Trophoblast cell (in vitro differentiated cells and primary cell): ENCODE data around the gene FER.
A peak's percentile ranks its signal among the peaks of the same experiment; 100 is the strongest.

Experiments used
- DNase-seq, 2 donors: peaks; one replicate each; pipeline ENCODE4 v3.0.0-alpha.2; 2016
- H2AFZ ChIP-seq: 2 replicates; pipeline ENCODE4 v1.6.1; 2013; ENCODE audit warnings: low read length, moderate library complexity, mild to moderate bottlenecking; ENCODE audit not compliant: insufficient read depth, poor library complexity
- H2AK5ac ChIP-seq: 2 replicates; pipeline ENCODE4 v1.6.1; 2013; ENCODE audit warnings: mild to moderate bottlenecking, low read length
- H2BK120ac ChIP-seq: 2 replicates; pipeline ENCODE4 v1.6.1; 2013; ENCODE audit warnings: low read length, mild to moderate bottlenecking, moderate library complexity; ENCODE audit not compliant: insufficient read depth, poor library complexity
- H2BK12ac ChIP-seq: 2 replicates; pipeline ENCODE4 v1.6.1; 2013; ENCODE audit warnings: mild to moderate bottlenecking, low read length, moderate library complexity
- H2BK5ac ChIP-seq: 2 replicates; pipeline ENCODE4 v1.6.1; 2013; ENCODE audit warnings: low read length, low read depth, moderate library complexity, mild to moderate bottlenecking; ENCODE audit not compliant: poor library complexity
- H3K14ac ChIP-seq: 2 replicates; pipeline ENCODE4 v1.6.1; 2013; ENCODE audit warnings: mild to moderate bottlenecking, low read length
- H3K18ac ChIP-seq: 2 replicates; pipeline ENCODE4 v1.6.1; 2013; ENCODE audit warnings: mild to moderate bottlenecking, low read length
- H3K23ac ChIP-seq: 2 replicates; pipeline ENCODE4 v1.6.1; 2013; ENCODE audit warnings: low read length
- H3K27ac ChIP-seq: 2 replicates; pipeline ENCODE4 v1.5.1; 2013; ENCODE audit warnings: low read depth, mild to moderate bottlenecking, inconsistent platforms, low read length, moderate library complexity
- H3K27me3 ChIP-seq: 2 replicates; pipeline ENCODE4 v1.6.1; 2013; ENCODE audit warnings: inconsistent platforms, mild to moderate bottlenecking, low read length, moderate library complexity; ENCODE audit not compliant: insufficient read depth
- H3K36me3 ChIP-seq, 2 experiments: 1 replicate in 1 of 2; 2 replicates in 1 of 2; pipeline ENCODE4 v1.6.1; 2013; ENCODE audit warnings: low read length in 2 of 2, mild to moderate bottlenecking in 2 of 2, moderate library complexity in 1 of 2; ENCODE audit not compliant: insufficient read depth in 2 of 2, control insufficient read depth in 1 of 2
- H3K4ac ChIP-seq: 2 replicates; pipeline ENCODE4 v1.6.1; 2013; ENCODE audit warnings: low read depth, mild to moderate bottlenecking, low read length, moderate library complexity
- H3K4me1 ChIP-seq, 2 experiments: 1 replicate in 1 of 2; 2 replicates in 1 of 2; pipeline ENCODE4 v1.6.1; 2013; ENCODE audit warnings: low read length in 2 of 2, mild to moderate bottlenecking in 2 of 2, moderate library complexity in 1 of 2; ENCODE audit not compliant: insufficient read depth in 2 of 2, control insufficient read depth in 1 of 2
- H3K4me2 ChIP-seq: 2 replicates; pipeline ENCODE4 v1.6.1; 2013; ENCODE audit warnings: inconsistent platforms, mild to moderate bottlenecking, low read length, moderate library complexity
- H3K4me3 ChIP-seq: 2 replicates; pipeline ENCODE4 v1.5.1; 2013; ENCODE audit warnings: mild to moderate bottlenecking, low read depth, low read length, inconsistent platforms
- H3K79me1 ChIP-seq: one replicate; pipeline ENCODE4 v1.6.1; 2013; ENCODE audit warnings: low read length
- H3K79me2 ChIP-seq: 2 replicates; pipeline ENCODE4 v1.6.1; 2013; ENCODE audit warnings: low read length, mild to moderate bottlenecking; ENCODE audit not compliant: control insufficient read depth, insufficient read depth, poor library complexity
- H3K9ac ChIP-seq: 2 replicates; pipeline ENCODE4 v1.6.1; 2013; ENCODE audit warnings: mild to moderate bottlenecking, low read length
- H3K9me3 ChIP-seq: 2 replicates; pipeline ENCODE4 v1.6.1; 2013; ENCODE audit warnings: low read depth, mild to moderate bottlenecking, control low read depth, inconsistent platforms, low read length; ENCODE audit not compliant: insufficient read depth
- H4K12ac ChIP-seq: 2 replicates; pipeline ENCODE4 v1.6.1; 2013; ENCODE audit warnings: low read depth, mild to moderate bottlenecking, low read length, moderate library complexity
- H4K8ac ChIP-seq: 2 replicates; pipeline ENCODE4 v1.6.1; 2013; ENCODE audit warnings: low read depth, mild to moderate bottlenecking, low read length, moderate library complexity
- H4K91ac ChIP-seq: one replicate; pipeline ENCODE4 v1.6.1; 2013; ENCODE audit warnings: low read depth, mild to moderate bottlenecking, low read length, moderate library complexity
- WGBS: extraction: QIAGEN DNeasy Blood & Tissue Kit; methylation state at CpG from one replicate; pipeline ENCODE4 v1.1.7; 2013; ENCODE audit warnings: missing lambda C conversion rate; ENCODE audit not compliant: insufficient read length, insufficient coverage; ENCODE audit errors: extremely low coverage; 5-methylcytosine and 5-hydroxymethylcytosine counted together

The FER gene

GRCh38 chr5:109030360-109031143, 282.9 kb downstream of the FER start:
- Histone ChIP-seq H3K14ac (no peak overlapping the region), H2BK5ac (no peak overlapping the region)

GRCh38 chr5:109034306-109034705, 286.6 kb downstream of the FER start:
- H4K8ac ChIP-seq, result no peak overlapping the region
- DNase-seq, result no peak
- H3K4me2 ChIP-seq, result no peak overlapping the region
- no peak overlapping the region for H2BK12ac ChIP-seq
- no peak overlapping the region for H3K23ac ChIP-seq
- H4K12ac ChIP-seq, result no peak overlapping the region
- H4K91ac ChIP-seq, result no peak overlapping the region
- no CpG with 5 or more reads among the region's 1 CpG for WGBS
- H2BK5ac ChIP-seq, result no peak overlapping the region
- H3K14ac ChIP-seq, result no peak overlapping the region
- no peak overlapping the region for H3K9ac ChIP-seq
- no peak overlapping the region for H3K18ac ChIP-seq
- no peaks in the 10 kb centered on the region for H3K79me2 ChIP-seq
- no peaks in the 10 kb centered on the region for H3K4me1 ChIP-seq
- H2AFZ ChIP-seq, result no peak overlapping the region
- no peak overlapping the region for H3K4ac ChIP-seq
- H3K36me3 ChIP-seq, result no peaks in the 10 kb centered on the region
- H3K9me3 ChIP-seq, result no peaks in the 10 kb centered on the region
- no peaks in the 10 kb centered on the region for H3K27me3 ChIP-seq
- no peak overlapping the region for H3K27ac ChIP-seq
- H3K4me3 ChIP-seq, result no peak overlapping the region
- H3K79me1 ChIP-seq, result no peaks in the 10 kb centered on the region
- H2AK5ac ChIP-seq, result no peak overlapping the region
- no peak overlapping the region for H2BK120ac ChIP-seq

More at GRCh38 chr5:109030360-109031143, 282.9 kb downstream of the FER start:
- H3K9me3 ChIP-seq, result no peaks in the 10 kb centered on the region
- no peaks in the 10 kb centered on the region for H3K4me1 ChIP-seq
- no peak overlapping the region for H2BK120ac ChIP-seq
- H2AFZ ChIP-seq, result no peak overlapping the region
- H3K36me3 ChIP-seq, result no peaks in the 10 kb centered on the region
- no peak overlapping the region for H4K91ac ChIP-seq
- H3K9ac ChIP-seq, result no peak overlapping the region
- H3K4me3 ChIP-seq, result no peak overlapping the region
- H4K8ac ChIP-seq, result no peak overlapping the region
- no peak overlapping the region for H2BK12ac ChIP-seq
- no peak for DNase-seq
- H3K27ac ChIP-seq, result no peak overlapping the region
- H3K27me3 ChIP-seq, result no peaks in the 10 kb centered on the region
- no peaks in the 10 kb centered on the region for H3K79me1 ChIP-seq
- no peaks in the 10 kb centered on the region for H3K79me2 ChIP-seq
- H3K4ac ChIP-seq, result no peak overlapping the region
- WGBS, result no CpG with 5 or more reads among the region's 2 CpGs
- no peak overlapping the region for H4K12ac ChIP-seq
- H3K23ac ChIP-seq, result no peak overlapping the region
- H3K4me2 ChIP-seq, result no peak overlapping the region
- H2AK5ac ChIP-seq, result no peak overlapping the region
- H3K18ac ChIP-seq, result no peak overlapping the region

- Histone ChIP-seq H3K36me3 (no peaks in the 10 kb centered on the region), H3K79me1 (no peaks in the 10 kb centered on the region)
- no CpG with 5 or more reads among the region's 4 CpGs for WGBS
Observed at GRCh38 chr5:109035436-109035835, 287.7 kb downstream of the FER start.

GRCh38 chr5:109038209-109038840, 290.6 kb downstream of the FER start:
- no CpG with 5 or more reads among the region's 2 CpGs for WGBS

More at GRCh38 chr5:109035436-109035835, 287.7 kb downstream of the FER start:
- no peak overlapping the region for H2AK5ac ChIP-seq
- H3K9ac ChIP-seq, result no peak overlapping the region
- H3K18ac ChIP-seq, result no peak overlapping the region
- no peak overlapping the region for H2BK5ac ChIP-seq
- no peak for DNase-seq
- no peak overlapping the region for H3K27ac ChIP-seq
- H2BK12ac ChIP-seq, result no peak overlapping the region
- no peaks in the 10 kb centered on the region for H3K9me3 ChIP-seq
- no peak overlapping the region for H3K23ac ChIP-seq
- H2AFZ ChIP-seq, result no peak overlapping the region
- no peak overlapping the region for H3K4me3 ChIP-seq
- no peak overlapping the region for H3K4me2 ChIP-seq
- no peak overlapping the region for H3K14ac ChIP-seq
- no peak overlapping the region for H4K12ac ChIP-seq
- H3K79me2 ChIP-seq, result no peaks in the 10 kb centered on the region
- no peak overlapping the region for H4K8ac ChIP-seq
- H3K4me1 ChIP-seq, result no peaks in the 10 kb centered on the region
- H3K4ac ChIP-seq, result no peak overlapping the region
- no peak overlapping the region for H2BK120ac ChIP-seq
- no peaks in the 10 kb centered on the region for H3K27me3 ChIP-seq
- no peak overlapping the region for H4K91ac ChIP-seq

More at GRCh38 chr5:109038209-109038840, 290.6 kb downstream of the FER start:
- H3K4me1 ChIP-seq, result no peaks in the 10 kb centered on the region
- H3K4me2 ChIP-seq, result no peak overlapping the region
- no peak overlapping the region for H2AK5ac ChIP-seq
- no peak overlapping the region for H3K14ac ChIP-seq
- no peak overlapping the region for H2AFZ ChIP-seq
- H2BK120ac ChIP-seq, result no peak overlapping the region
- no peak overlapping the region for H2BK5ac ChIP-seq
- no peak overlapping the region for H3K9ac ChIP-seq
- H3K79me1 ChIP-seq, result no peaks in the 10 kb centered on the region
- H4K91ac ChIP-seq, result no peak overlapping the region
- no peaks in the 10 kb centered on the region for H3K79me2 ChIP-seq
- H3K9me3 ChIP-seq, result no peaks in the 10 kb centered on the region
- DNase-seq, result peak in 1 of 2 donors; percentile 8
- no peak overlapping the region for H2BK12ac ChIP-seq
- H3K36me3 ChIP-seq, result no peaks in the 10 kb centered on the region
- no peak overlapping the region for H3K18ac ChIP-seq
- H3K27me3 ChIP-seq, result no peaks in the 10 kb centered on the region
- H4K12ac ChIP-seq, result no peak overlapping the region
- H3K27ac ChIP-seq, result no peak overlapping the region
- no peak overlapping the region for H3K23ac ChIP-seq
- no peak overlapping the region for H3K4me3 ChIP-seq
- H4K8ac ChIP-seq, result no peak overlapping the region
- H3K4ac ChIP-seq, result no peak overlapping the region
